GM18858 (cell line): ENCODE results near the gene ATG7.
"Not testable (repeated sequence)": the region's sequence is repeated elsewhere in the genome, so short reads cannot be mapped to it uniquely, and the experiment has no call there.

Experiments
- ATAC-seq: cut with Tn5 transposase; IDR thresholded peaks from one replicate; pipeline ENCODE4 v1.9.1; 2021; ENCODE audit not compliant: unreplicated experiment

Gene ATG7

DNA sequence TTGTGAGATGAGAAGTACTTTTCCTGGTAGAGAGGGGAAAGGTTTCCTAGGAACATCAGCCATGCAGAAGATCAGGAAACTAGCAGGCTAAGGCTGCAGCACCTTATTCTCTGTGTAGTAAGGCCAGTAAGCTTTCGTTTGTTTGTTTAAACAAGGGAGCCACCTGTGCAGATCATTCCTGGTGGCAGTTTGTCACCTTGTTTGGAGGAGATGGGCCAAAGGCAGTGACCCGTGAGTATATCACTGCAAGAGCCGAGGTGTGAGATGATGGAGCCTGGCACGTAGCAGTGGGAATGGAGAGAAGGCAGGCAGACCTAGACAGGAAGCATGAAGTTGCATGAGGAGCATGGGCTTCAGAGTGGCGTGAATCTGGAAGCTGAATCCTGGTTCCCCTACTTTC is 19.6 kb downstream of the ATG7 start:
- ATAC-seq = no peak

DNA sequence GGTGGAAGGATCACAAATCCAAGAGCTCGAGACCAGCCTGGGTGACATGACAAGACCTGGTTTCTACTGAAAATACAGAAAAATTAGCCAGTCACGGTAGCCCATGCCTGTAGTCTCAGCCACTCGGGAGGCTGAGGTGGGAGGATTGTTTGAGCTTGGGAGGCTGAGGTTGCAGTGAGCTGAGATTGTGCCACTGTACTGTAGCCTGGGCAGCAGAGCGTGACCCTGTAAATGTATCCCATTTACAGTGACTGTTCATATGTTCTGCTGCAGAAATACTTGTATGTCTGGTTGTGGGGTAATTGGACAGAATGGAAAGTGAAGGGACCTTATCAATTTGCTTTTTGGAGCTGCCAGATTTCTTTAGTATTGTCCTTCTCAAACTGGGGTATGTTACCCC is 24.9 kb downstream of the ATG7 start:
- no peak for ATAC-seq

DNA sequence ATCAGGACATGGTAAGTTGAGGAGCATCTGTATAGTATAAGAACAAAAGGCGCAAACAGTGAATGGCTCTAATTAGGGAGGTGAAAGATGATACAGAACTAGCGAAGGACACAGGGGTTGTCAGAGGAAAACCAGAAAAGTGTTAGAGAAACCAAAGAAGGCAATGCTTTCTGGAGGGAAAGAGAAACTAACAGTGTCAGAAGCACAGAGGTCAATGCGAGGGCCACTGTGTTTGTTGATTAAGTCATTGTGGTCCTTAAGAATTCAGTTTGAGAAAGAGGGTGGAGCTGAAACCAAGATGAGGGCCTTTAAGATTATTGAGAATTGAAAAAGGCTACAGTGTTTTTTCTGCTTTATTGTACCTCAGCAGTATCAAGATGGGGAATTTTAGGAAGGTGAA is 28.8 kb downstream of the ATG7 start:
- peak; percentile 81 for ATAC-seq

DNA sequence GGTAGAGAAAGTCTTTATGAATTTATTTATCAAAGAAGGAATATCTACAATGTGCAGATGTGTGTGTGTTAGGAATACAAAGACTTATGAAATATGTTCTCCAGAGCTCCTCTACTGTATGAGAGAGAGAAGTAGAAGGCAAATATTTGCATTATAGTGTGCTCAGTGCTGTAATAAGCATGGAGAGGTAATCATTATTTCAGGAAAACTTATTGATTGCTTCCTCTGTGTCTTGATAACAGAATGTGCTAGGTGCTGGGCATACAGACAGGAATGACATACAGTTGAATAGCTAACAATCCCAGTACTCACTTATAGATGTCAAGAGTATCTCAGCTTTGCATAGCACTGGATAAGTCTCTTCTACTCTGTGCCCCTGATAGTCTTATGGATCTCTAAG is 30.2 kb downstream of the ATG7 start:
- ATAC-seq = no peak

DNA sequence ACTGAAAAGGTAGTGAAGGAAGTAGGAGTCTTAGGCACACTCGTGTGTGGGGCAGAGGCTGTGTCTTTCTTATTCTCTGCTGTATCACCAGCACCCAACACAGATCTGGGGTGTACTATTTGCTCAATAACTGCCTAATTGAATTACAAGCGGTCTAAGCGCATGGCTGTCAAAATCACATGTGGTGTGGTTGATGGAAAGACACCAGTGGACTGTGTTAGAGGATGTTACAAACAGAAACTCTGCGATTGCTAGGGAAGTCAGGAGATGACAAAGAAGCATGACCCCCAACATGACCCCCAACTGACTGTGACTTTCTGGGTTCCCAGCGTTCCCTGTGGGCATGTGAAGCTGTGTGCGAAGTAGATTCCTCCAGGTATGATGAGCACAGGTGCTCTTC is 32.0 kb downstream of the ATG7 start:
- ATAC-seq = no peak

DNA sequence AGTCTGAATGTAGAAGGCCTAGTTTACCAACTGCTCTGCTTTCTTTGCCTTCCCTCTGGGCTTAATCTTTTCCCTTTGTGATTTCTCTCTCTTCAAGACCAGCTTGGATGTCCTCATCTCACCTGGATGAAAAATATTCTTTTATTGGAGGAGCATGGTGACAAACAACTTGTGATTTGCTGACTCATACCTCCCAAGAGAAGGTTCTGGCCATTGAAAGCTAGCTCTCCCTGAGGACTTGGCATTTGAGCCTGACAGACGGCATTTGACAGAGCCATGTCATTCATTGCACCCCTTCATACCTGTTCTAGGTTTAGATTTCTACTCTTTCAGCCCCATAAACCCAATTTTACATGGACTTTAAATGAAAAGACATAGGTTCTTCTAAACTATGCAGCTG is 33.3 kb downstream of the ATG7 start:
- ATAC-seq = no peak

DNA sequence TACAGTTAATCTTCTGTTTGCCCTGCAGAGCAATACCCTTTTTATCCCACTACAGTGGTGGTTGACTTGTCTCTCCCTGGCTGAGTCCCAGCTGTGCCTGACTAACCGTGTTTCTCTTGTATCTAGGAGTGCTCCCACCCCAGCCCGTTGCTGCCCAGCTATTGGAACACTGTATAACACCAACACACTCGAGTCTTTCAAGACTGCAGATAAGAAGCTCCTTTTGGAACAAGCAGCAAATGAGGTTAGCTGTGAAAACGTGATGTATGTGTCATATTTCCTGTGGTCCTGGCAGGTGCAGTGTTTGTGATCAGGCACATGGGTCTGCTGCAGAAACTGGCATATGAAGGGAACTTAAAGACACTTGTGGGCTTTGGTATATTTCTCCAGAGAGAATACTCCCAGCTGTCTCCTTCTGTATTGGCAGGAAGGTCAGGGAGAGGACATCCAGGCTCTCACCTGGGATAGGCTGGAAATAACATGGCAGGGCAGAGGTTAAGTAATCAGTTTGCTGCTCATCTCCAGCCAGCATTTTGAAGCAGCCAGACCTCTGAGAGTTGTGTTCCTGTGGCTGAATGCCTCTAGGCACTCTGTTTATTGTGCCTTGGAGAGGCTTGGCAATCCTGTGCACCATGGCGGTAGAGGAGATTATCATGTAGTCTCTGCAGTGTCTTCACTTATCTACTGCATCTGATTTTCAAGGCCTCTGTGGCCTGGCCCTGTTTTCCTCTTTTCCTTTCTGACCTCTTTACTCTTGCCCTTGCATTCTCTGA is 34.8 kb downstream of the ATG7 start:
- peak; percentile 47 for ATAC-seq

DNA sequence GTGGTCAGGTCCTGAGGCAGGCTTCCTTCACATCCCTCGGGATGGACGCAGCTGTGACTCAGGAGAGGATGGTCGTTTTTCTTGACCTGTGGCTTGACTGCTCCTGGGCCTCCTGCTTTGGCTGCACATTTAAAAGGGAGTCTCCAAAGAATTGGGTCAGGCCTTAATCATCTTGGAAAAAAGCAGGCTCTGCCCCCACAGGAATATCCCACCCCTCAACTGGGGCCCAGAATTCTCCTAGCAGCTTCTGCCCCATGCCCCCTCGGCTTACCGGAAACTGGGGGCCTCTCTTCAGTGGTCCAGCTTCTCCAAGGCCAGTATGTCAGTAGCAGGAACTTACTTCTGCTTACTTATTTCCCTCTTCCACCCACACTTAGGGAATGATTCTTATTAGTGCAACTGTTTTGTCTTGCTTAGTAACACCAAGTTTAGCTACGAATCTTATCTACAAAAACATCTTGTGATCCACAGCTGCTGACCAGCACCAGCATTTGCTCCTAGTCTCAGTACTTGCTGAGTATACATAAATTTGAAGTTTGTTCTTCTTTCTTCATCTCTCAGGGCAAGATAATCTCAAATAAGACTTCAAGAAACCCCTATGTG is 35.7 kb downstream of the ATG7 start:
- no peak for ATAC-seq

DNA sequence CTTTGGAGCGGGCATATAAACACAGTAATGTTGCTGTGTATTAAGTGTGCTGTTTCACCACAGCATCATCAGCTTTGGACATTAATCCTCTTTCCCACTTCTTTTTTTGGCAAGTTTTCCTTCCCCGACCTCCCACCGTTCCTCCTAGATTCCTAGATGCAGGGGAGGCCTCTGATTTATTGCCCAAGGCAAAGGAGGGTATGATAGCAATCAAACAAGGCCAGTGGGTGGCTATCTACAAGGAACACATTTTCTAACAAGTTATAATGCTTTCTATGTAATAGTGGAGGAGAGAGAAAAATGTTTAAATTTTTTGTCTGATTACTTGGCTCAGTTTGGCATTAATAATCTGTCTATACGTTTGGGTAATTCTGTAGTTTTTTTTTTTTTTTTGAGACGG is 38.1 kb downstream of the ATG7 start:
- ATAC-seq = no peak

DNA sequence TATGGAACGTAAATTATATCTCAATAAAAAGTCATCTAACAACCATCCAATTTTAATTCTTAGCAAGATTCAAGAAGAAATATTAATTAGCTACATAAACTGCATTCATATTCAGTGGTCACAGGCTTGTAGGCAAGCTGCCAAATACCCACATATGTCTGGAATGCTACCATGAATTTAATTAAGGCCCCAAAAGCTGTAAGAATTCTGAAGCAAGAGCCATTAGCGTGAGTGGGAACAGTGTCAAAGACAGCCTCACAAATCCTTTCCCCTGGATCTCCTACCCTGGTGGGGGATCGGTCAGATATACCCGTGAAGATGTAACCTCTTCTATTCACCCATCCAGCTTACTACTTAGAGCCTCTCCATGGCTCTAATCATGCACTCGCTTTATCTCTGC is 40.0 kb downstream of the ATG7 start:
- no peak for ATAC-seq

DNA sequence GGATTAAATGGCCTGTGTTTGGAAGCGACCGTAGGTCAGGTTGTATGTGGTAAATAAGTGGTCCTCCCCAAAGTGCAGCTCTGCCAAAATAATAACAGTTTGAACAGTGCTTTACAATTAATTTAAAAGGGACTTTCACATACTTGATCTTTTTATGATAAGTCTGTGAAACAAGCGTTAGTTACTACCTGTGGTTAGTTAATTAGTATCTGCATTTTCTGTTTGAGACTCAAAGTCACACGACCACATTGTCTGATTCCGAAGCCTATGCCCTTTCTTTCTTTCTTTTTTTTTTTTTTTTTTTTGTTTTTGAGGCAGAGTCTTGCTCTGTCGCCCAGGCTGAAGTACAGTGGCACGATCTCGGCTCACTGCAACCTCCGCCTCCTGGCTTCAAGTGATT is 45.1 kb downstream of the ATG7 start:
- no peak for ATAC-seq

DNA sequence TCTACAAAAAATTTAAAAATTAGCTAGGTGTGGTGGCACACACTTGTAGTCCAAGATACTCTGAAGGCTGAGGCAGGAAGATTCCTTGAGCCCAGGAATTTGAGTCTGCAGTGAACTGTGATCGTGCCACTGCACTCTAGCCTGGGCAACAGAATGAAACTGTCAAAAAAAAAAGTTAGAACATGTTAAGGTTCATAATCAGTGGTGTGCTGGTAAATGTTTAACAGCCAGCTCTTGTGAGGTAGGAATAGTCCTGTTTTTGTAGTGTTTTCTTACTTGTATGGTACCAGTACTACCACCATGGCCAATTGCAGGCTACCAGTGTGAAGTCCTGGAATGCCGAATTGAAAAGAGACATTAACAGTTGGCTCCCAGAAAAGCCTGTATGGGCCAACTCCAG is 50.7 kb downstream of the ATG7 start:
- no peak for ATAC-seq

DNA sequence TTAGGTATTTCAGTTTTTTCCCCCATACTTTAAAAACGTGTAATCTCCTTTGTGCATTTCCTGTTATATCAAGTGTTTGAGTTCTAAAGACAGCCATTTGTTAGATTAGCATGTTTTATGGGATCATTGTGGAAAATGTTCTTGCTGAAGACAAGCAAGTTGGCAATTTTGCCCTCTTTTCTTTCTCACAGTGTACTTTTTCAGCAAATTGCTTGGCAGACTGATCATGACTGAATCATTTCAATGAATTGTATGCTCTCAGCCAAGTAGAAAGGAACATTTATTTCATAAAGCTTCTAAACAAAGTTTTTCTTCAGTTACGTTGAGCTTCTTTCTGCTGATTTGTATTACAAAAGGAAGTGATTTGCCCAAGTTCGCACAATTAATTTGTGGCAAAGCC is 51.6 kb downstream of the ATG7 start:
- ATAC-seq = no peak

DNA sequence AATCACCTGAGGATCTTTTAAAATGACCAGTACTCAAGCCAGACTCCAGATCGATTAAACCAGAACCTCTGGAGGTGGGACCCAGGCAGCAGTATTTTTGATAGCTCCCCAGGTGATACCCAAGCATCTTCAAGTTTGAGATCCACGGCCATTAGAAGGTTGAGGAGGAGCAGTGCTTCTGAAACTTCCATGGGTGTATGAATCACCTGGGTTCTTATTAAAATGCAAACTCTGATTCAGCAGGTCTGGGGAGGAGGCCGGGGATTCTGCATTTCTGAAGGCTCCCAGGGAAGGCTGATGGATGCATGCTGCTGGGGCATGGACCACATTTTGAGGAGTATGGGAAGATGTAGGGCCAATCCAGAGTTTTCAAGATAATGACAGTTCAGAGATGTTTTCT is 55.4 kb downstream of the ATG7 start:
- ATAC-seq = no peak

DNA sequence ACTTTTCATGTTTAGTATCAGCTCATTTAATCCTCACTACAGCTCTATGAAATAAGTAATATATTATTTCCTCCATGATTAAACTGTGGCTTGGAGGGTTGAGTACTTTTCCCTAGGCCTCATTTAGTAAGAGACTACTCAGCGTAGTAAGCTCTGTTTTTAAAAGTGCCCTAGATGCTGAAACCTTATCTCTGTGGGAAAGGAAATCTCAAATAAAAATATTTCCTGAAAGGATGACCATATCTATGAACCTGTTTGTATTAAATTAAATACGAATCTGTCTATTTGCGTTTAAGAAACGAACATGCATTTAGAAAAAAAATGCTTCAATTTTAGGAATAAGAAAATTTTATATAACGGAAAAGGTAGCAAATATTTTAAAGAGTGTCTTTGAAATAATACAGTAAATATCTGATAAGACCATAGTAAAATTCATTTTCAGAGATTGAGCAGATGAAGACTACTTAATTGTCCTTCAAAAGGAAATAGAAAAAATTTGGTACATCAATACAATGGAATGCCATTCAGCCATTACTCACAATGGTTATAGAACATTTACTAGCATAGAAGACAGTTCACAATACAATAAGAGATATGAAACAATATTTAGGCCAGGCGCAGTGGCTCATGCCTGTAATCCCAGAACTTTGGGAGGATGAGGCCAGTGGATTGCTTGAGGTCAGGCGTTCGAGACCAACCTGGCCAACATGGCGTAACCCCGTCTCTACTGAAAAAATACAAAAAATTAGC is 56.2 kb downstream of the ATG7 start:
- ATAC-seq = no peak

DNA sequence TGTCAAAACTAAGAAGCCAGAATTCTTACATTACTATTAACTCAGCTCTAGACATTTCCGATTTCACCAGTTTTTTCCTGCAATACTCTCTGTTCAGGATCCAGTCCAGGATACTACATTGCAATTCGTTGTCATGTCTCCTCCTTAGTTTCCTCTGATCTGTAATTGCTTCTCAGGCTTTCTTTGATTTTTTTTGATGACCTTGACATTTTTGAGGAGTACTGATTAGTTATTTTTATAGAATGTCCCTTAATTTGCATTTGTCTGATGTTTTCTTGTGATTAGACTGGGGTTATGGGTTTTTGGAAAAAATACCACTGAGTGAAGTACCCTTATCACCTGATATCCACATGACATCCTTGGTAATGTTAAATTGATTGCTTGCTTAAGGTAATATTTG is 57.6 kb downstream of the ATG7 start:
- ATAC-seq = no peak

DNA sequence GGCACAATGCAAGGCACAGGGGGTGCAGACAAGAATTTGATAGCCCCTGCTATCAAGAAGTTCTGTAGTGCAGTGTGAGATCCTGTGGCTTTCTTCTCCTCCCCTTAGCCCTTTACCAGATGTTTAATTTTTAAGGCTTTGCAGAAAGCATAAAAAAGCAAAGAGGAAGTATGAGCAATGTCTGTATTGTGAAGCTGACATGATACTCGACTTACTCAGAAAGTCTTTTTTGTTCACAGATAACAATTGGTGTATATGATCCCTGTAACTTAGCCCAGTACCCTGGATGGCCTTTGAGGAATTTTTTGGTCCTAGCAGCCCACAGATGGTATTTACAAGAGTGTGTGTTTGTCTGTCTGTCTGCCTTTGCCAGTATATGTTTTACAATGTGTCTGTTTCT is 58.9 kb downstream of the ATG7 start:
- no peak for ATAC-seq

DNA sequence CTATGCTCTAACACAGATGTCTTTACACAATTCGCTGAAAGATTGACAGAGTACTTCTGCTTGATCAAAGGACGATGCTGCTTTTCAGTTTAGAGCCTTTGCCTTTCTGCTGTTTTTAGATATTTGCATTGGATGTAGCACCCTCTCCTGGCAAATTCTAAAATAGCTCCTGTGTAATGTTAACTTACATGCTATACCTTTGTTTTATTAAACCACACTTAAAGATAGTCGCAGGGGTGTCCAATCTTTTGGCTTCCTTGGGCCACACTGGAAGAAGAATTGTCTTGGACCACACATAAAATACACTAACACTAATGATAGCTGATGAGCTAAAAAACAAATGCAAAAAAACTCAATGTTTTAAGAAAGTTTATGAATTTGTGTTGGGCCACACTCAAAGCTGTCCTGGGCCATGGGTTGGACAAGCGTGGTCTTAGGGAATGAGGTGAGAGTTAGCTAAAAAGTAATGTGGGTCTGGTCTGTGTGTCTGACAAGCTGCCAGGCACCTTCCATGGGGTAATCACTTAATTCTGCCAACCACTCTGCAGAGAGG is 62.9 kb downstream of the ATG7 start:
- no peak for ATAC-seq

DNA sequence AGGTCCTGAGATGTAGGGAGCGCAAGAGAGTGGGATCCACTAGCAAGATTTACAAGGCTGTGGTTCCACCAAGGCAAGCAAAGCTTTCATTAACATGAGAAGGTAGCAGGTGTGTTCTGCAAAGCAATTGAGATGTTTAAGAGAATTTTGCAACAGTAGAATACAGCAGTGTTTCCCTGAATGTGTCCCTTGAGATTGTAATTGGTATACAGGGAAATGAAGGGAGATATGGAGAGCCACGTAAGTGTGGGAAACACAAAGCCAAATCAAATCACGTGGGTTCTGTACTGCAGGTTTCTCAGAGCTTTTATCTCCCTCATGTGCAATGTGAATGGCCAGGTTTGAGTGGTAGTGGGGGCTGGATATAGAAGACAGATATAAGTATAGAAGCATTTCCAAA is 67.3 kb downstream of the ATG7 start:
- no peak for ATAC-seq

DNA sequence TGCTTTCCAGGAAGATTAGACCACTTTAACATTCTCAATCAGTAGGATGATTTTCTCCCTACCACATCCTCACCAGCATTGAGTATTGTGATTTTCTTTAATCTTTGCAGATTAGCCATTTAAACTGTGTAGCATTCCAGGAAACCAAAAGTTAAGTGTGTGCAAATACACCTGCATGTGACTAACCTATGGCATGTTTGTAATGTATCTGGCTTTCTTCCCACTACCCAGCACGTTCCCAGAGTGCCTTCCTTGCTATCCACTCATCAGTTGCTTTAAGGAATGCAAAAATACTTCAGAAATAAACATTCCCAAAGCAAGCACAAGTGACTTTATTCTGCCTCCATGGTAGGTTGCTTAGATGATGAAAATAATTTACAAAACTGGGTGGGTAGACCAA is 74.2 kb downstream of the ATG7 start:
- no peak for ATAC-seq

DNA sequence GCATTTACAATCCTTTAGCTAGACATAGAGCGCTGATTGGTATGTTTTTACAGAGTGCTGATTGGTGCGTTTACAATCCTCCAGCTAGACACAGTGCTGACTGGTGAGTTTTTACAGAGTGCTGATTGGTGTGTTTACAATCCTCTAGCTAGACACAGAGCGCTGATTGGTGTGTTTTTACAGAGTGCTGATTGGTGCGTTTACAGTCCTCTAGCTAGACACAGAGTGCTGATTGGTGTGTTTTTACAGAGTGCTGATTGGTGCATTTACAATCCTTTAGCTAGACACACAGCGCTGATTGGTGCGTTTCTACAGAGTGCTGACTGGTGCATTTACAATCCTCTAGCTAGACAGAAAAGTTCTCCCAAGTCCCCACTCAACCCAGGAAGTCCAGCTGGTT is 76.7 kb downstream of the ATG7 start:
- ATAC-seq = not testable (repeated sequence)

DNA sequence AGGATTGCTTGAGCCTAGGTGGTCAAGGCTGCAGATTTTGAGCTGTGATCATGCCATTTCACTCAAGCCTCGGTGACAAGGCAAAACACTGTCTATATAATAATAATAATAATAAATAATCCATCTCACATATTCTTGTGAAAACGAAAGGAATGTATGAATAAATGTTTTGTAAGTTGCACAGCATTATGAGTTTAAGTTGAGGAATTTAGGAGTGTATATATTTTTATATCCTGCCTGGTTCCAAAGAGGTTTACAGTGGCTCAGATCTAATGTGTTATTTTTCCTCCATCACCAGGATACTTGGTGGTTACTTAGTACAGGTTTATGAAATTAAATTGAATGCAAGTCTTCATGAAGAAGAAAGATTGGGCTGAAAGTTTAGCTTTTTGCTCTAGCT is 77.2 kb downstream of the ATG7 start:
- no peak for ATAC-seq
